ENCODE data around the gene ERCC1. TPM values are rescaled to one million over a fixed set of nuclear protein-coding genes. Genes with fewer than 3 reads are reported as not detected.

The ERCC1 gene
- total RNA-seq, 1 experiment from 2014 or later = 158 TPM

DNA sequence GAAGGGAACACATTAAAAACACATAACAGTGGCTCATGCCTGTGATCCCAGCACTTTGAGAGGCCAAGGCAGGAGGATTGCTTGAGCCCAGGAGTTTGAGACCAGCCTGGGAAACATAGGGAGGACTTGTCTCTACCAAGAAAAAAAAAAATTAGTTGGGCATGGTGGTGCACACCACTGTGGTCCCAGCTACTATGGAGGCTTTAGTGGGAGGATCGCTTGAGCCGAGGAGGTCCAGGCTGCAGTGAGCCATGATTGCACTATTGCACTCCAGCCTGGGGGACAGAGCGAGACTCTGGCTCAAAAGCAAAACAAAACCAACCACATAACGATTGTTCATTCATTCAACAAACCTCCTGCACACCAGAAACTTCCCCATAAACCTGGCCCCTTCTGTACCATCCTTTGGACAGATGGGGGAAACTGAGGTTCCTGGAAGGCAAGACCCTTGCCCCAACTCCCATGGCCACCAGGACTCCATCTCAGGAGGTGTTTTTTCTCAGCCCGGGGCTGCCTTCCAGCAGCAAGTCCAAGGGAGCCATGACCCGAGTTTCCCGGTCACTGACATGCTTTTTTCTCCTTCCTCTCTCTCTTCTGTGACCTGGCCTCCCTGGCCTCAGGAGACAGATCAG is 48.3 kb upstream of the ERCC1 start:
- H3K4me3 ChIP-seq (ENCODE audit: low read depth, low read length, poor library complexity, severe bottlenecking) = no peak overlapping the region
- POLR2A ChIA-PET (ENCODE audit: low non-redundant PET) = no interaction called here
- no TSS peak for BruUV-seq (replicated peaks)
- no peak for TF ChIP-seq EZH2 (IDR thresholded peaks at IDR 0.05; ENCODE audit: borderline replicate concordance, low read depth, low read length, poor library complexity, severe bottlenecking)
- TF ChIP-seq, protein P1, sequence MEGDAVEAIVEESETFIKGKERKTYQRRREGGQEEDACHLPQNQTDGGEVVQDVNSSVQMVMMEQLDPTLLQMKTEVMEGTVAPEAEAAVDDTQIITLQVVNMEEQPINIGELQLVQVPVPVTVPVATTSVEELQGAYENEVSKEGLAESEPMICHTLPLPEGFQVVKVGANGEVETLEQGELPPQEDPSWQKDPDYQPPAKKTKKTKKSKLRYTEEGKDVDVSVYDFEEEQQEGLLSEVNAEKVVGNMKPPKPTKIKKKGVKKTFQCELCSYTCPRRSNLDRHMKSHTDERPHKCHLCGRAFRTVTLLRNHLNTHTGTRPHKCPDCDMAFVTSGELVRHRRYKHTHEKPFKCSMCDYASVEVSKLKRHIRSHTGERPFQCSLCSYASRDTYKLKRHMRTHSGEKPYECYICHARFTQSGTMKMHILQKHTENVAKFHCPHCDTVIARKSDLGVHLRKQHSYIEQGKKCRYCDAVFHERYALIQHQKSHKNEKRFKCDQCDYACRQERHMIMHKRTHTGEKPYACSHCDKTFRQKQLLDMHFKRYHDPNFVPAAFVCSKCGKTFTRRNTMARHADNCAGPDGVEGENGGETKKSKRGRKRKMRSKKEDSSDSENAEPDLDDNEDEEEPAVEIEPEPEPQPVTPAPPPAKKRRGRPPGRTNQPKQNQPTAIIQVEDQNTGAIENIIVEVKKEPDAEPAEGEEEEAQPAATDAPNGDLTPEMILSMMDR (conservative IDR thresholded peaks at IDR 0.05; ENCODE audit: low read depth, low read length) = no peak
- no peaks in the 10 kb centered on the region for H3K27me3 ChIP-seq (replicated peaks; ENCODE audit: insufficient read depth, low read depth, low read length, poor library complexity)
- DNase-seq (ENCODE audit: low spot score) = no peak
- H3K36me3 ChIP-seq (ENCODE audit: insufficient read depth, low read length, poor library complexity, severe bottlenecking) = no peaks in the 10 kb centered on the region
- intact Hi-C loops (cut with micrococcal nuclease; ENCODE audit: unreplicated experiment) = no loop called here
- no peak overlapping the region for H3K27ac ChIP-seq (ENCODE audit: low read depth, low read length, poor library complexity, severe bottlenecking)
- no peaks in the 10 kb centered on the region for H3K4me1 ChIP-seq (ENCODE audit: insufficient read depth, low read length, poor library complexity, severe bottlenecking)
- no peaks in the 10 kb centered on the region for H3K9me3 ChIP-seq (ENCODE audit: low read depth, low read length, poor library complexity, severe bottlenecking)
- CTCF ChIA-PET = no interaction called here

DNA sequence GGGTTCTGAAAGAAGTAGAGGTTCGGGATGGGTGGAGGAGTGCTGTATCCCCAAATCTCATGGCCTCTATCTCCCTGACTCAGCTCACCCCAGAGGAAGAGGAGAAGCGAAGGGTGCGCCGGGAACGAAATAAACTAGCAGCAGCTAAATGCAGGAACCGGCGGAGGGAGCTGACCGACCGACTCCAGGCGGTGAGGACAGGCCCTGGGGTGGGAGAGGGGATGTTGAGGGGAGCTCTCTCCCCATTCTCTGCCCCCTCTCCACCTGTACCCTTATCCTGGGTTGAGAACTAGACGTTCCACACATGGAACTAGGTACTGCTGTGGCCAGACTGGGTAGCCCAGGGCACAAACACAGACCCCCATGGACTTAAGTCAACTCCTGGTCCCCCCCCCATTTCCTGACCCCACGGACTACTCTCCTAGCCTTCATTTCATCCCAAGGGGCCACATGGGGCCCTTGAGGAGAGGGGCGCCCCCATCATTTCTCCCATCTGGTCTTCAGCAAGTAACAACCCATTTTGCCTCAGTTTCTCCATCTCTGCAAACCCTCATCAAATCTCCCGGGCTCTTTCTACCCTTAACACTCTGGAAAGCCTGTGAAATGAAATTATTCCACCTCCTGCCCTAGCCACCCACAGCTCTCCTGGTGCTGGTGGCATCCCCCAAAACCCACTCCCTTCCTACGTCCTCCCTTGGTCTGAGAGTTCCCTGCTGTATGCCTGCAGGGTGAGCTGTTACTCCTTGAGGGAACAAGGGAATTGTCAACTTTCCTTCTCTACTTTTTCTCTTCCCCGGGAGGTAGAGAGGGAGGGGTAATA is 47.6 kb upstream of the ERCC1 start:
- CTCF ChIA-PET = no interaction called here
- H3K36me3 ChIP-seq (ENCODE audit: insufficient read depth, low read length, poor library complexity, severe bottlenecking) = no peaks in the 10 kb centered on the region
- H3K27ac ChIP-seq (ENCODE audit: low read depth, low read length, poor library complexity, severe bottlenecking) = no peak overlapping the region
- H3K27me3 ChIP-seq (replicated peaks; ENCODE audit: insufficient read depth, low read depth, low read length, poor library complexity) = no peaks in the 10 kb centered on the region
- H3K4me1 ChIP-seq (ENCODE audit: insufficient read depth, low read length, poor library complexity, severe bottlenecking) = no peaks in the 10 kb centered on the region
- POLR2A ChIA-PET (ENCODE audit: low non-redundant PET) = no interaction called here
- BruUV-seq (replicated peaks) = no TSS peak
- H3K9me3 ChIP-seq (ENCODE audit: low read depth, low read length, poor library complexity, severe bottlenecking) = no peaks in the 10 kb centered on the region
- DNase-seq (ENCODE audit: low spot score) = no peak
- TF ChIP-seq, protein P1 (conservative IDR thresholded peaks at IDR 0.05; ENCODE audit: low read depth, low read length) = no peak
- TF ChIP-seq EZH2 (IDR thresholded peaks at IDR 0.05; ENCODE audit: borderline replicate concordance, low read depth, low read length, poor library complexity, severe bottlenecking) = no peak
- no peak overlapping the region for H3K4me3 ChIP-seq (ENCODE audit: low read depth, low read length, poor library complexity, severe bottlenecking)
- intact Hi-C loops (cut with micrococcal nuclease; ENCODE audit: unreplicated experiment) = no loop called here

- Histone ChIP-seq H3K4me3 (ENCODE audit: low read depth, low read length, poor library complexity, severe bottlenecking) (no peak overlapping the region), H3K9me3 (ENCODE audit: low read depth, low read length, poor library complexity, severe bottlenecking) (no peaks in the 10 kb centered on the region), H3K27ac (ENCODE audit: low read depth, low read length, poor library complexity, severe bottlenecking) (no peak overlapping the region), H3K27me3 (replicated peaks; ENCODE audit: insufficient read depth, low read depth, low read length, poor library complexity) (no peaks in the 10 kb centered on the region), H3K4me1 (ENCODE audit: insufficient read depth, low read length, poor library complexity, severe bottlenecking) (no peaks in the 10 kb centered on the region), H3K36me3 (ENCODE audit: insufficient read depth, low read length, poor library complexity, severe bottlenecking) (no peaks in the 10 kb centered on the region)
- CTCF ChIA-PET = no interaction called here
- no peak for DNase-seq (ENCODE audit: low spot score)
- BruUV-seq (replicated peaks) = no TSS peak
- intact Hi-C loops (cut with micrococcal nuclease; ENCODE audit: unreplicated experiment) = no loop called here
- TF ChIP-seq, protein P1 (conservative IDR thresholded peaks at IDR 0.05; ENCODE audit: low read depth, low read length) = no peak
- no peak for TF ChIP-seq EZH2 (IDR thresholded peaks at IDR 0.05; ENCODE audit: borderline replicate concordance, low read depth, low read length, poor library complexity, severe bottlenecking)
- POLR2A ChIA-PET (ENCODE audit: low non-redundant PET) = no interaction called here
Observed at GRCh38 chr19:45470762-45471081, 47.0 kb upstream of the ERCC1 start.
